KG1 (cell line): ENCODE data around the gene DGAT2.
"Not testable (repeated sequence)": the region's sequence is repeated elsewhere in the genome, so short reads cannot be mapped to it uniquely, and the experiment has no call there.

ENCODE experiments used
- DNase-seq: peaks from one replicate; lab custom pipeline; 2025; lab: John Stamatoyannopoulos, UW

DGAT2 gene

DNA sequence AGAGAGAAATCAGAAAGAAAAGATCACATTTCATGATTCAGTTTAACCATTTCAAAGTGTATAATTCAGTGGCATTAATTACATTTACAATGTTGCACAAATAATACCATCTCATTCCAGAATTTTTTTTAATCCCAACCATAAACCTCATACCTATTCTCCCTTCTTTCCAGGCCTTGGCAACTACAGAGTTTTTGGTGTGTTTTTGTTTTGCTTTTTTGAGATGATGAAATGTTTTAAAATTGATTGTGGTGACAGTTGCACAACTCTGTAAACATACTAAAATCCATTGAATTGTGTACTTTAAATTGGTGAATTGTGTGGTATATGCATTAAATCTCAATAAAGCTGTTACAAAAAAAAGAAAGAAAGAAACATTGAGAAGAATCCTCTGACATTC is 13.6 kb upstream of the DGAT2 start:
- not testable (repeated sequence) for DNase-seq

DNA sequence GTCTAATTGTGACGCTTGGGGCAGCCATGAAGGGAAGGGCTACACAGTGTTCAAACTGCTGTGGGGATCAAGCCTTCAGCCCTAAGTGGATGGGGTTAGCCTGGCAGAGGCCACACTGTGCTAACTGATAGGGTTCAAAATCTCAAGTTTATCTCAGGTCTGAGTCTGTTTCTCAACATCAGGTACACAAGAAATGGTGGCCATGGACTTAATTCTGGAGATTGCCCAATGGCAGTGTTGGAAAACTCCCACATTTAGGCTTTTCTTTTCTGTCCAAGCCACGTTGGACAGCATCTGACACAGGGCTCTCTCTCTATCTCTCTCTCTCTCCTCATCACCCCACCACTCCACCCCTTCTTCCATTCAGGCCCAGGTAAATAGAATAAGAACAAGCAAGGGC is 10.9 kb upstream of the DGAT2 start:
- no peak for DNase-seq

DNA sequence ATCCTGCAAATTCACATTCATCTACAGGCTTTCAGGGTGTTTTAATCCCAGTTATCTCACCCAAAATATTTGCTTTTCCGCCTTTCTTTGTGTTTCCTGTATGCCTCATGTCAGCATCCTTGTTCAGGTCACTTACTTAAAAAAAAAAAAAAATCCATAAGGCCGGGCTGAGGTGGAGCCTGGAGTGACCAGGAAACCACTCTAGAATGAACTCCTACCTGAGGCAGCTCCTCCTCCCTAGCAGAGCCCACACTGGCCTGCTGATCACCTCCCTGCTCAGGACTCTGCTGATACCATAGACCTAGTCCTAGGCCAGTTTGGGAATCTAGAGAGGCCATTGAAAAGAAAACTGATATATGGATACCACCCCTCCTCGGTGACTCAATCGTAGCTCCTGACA is 8.7 kb upstream of the DGAT2 start:
- DNase-seq: no peak

DNA sequence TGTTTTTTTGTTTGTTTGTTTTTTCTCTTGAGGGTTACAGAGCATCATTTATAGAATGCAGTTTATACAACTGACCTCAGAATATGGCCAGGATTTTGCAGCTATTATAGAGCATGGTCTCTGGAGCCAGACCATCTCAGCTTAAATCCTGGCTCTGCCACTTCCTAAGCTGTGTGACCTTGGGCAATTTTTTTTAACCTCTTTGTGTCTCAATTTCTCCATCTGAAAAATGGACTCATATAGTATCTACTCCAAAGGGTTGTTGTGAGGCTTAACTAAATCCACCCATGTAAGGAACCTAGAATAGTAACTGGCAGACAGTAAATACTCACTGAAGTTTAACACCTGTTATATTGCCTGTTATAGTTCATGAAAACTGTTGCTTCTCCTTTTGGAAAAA is 8.3 kb upstream of the DGAT2 start:
- DNase-seq: no peak

DNA sequence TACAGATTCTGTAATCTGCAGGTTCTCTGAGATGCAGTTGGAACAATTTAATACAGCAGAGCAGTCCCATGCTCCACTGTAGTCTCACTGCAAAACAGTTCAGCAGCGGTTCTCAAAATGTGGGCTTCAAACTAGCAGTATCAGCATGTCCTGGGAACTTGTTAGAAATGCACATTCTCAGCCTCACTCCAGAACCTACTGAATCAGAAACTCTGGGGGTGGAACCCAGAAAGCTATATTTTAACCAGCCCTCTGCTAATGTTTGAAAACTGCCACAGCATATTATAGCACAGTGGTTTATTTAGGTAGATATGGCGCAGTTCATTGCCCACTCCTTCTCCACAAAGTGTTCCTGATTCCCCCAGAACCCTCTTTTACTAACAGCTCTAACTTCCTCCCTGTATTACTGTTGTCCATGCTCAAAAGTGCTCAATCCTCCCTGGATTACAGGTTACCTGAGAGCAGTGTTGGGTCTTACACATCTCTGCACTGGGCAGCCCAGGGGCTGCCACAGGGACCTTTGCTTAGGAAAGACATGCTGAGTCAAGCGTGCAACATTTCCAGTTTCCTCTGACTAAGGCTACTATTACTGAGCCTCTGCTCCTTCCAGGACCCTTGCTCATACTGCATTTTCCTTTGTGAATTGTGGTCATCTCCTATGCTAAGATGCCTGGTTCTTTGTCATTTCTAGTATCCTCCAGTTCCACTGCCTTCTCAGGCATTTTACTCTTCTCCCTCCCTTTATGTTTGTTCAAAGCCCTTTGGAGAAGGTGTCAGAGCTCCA is 7.7 kb upstream of the DGAT2 start:
- no peak for DNase-seq

DNA sequence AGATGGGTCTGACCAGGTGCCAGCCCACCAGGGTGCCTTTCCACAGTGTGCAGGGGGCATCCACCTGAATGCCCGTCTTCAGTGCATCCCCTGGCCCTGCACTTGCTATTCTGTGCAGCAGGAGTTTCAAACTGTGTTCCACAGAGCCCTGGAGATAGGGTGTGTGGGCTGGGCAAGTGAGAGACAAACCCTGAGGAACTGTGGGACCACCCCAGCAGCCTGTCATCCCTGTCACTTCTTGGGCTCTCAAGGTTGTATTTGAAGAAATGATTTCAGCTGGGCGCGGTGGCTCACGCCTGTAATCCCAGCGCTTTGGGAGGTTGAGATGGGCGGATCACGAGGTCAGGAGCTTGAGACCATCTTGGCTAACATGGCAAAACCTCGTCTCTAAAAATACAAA is 6.4 kb upstream of the DGAT2 start:
- no peak for DNase-seq

DNA sequence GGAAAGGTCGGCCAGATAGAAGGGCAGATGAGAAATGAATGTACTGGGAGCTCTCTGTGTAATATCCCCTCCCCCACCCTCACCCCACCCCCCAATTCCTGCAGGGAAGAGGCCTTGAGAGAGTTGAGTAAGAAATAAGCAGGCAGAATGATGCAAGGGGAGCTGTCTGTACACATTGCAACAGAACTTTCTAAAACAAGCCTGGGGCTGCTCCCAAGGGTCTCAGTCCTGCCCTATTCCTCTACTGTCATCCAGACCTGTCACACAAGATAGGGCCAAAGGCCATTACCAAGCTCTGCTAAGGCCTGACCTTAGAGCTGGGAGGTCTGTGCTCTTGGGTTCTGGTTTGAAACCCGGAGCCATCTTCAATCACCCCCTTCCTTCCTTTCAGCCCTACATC is 5.7 kb upstream of the DGAT2 start:
- DNase-seq: no peak

DNA sequence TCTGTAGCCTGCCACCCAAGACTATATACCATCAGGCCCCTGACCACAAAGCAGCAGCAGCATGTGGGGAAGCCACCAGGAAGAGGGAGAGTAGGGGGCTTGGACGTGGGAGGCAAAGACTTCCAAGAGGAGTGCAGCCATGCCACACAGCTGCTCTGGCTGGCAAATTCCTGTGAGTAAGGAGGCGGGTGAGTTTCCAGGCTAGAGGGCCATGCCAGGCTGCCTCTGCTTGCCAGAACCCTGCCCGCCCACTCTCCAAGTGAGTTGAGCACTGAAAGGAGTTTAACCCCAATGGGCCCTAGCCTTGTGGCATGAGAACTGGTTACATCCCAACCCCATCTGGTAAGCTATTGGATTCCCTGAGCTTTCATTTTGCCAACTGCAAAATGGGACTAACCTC is 4.7 kb upstream of the DGAT2 start:
- no peak for DNase-seq

DNA sequence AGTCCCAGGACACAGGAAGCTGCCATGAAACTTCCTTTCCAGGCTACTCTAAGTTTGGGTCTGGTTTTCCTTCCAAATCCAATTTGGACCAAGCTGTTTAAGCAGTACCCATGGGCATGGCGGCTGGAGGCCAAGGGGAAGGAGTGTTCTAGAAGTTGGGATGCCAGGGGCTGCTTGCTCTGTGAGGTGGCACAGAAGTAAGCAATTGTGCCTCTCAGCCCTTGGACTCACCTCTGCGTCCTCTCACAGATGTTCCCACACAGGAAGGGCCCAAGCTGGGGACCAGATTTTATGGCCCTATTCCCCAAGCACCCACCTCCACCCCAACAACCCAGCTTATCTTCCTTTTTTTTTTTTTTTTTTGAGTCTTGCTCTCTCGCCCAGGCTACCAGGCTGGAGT is 3.5 kb upstream of the DGAT2 start:
- DNase-seq: no peak

DNA sequence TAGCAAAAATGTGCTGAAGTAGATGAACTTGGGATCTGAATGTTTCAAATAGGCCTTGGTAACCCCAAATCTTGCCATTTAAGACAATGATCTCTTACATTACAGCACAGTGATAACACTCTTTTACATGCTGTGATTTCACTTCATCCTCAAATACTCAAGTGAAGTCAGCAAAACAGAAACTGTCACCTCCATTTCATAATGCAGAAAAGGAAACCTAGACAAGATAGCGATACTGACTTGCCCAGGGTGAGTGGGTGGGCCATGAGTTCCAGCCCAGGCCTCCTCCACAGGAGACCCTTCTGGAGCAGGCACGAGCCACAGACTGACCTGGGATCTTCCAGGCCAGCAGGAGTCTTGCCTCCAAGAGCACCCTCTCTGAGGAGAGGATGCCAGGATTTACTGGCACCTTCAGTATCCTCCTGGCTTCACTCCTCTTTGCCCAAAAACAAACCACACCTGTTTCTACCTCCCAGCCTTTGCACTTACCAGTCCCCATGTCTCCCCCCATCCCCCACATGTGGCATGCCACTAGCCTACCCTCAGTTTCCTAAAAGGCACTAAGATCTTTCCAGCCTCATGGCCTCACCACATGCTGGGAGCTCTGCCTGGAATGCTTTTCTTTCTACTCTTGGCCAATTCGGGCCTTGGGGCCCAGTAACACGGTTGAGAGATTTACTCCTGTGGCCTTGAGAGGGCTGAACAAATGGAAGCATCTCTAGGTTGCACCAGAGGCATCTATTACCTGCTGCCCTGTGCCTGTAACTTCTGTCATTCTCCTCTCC is 1.9 kb upstream of the DGAT2 start:
- no peak for DNase-seq

DNA sequence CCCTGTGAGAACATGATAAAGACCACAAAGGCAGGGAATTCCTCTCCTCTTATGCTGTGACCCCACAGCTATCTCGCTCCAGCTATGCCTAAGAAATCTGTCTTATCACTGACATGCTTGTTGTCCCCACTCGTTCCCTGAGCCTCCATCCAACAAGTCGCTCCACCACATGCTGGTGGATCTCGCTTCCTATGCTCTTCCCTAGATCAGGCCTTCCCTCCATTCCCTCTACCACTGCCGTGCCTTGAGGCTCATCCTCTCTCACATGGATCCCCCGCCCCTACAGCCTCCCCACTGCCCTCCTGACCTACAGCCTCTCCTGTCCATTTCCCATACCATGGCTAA is 1.4 kb upstream of the DGAT2 start:
- no peak for DNase-seq

DNA sequence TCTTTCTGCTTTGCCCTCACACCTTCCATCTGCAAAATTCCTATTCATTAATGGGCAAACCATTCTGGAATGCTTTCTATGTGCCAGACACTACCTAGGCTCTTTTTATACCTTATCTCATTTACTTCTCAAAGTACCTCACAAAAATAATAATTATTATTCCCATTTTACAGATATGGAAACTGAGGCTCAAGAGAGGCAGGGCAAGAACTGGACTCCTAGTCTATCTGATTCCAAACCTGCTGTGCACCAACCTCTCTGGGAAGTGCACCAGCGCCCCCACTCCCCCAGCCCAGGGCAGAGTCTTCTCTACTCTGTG is 826 bp upstream of the DGAT2 start:
- no peak for DNase-seq

DNA sequence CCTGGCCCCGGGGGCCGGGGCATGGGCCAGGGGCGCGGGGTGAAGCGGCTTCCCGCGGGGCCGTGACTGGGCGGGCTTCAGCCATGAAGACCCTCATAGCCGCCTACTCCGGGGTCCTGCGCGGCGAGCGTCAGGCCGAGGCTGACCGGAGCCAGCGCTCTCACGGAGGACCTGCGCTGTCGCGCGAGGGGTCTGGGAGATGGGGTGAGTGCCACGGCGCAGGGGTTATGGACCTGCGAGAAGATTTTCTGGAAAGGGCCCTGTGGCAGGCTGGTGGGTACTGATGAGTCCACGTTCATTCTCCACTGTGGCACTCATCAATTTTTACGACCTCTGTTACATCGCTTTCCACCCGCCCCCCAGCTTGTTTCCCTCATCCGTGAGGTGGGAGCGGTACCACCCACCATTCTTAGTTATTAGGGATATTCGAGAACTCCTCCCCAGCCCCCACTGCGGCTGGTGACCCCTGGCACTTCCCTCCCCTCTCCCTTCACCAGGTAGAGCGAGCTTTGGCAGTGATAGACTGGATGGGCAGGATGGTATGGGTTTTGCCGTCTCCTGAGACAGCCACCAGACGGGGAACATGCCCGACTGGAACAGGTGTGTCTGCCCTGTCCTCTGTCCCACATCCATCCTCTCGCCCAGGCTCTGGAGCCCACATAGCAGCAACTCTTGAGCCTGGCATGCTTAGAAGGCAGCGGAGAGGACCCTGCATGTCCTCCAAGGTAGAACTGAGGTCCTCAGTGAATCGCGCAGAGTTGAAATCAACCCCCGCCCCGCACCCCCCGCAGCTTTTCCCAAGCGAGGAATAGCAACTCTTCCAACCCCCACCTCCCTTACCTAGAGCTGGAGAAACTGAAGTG is 562 bp downstream of the DGAT2 start:
- no peak for DNase-seq

DNA sequence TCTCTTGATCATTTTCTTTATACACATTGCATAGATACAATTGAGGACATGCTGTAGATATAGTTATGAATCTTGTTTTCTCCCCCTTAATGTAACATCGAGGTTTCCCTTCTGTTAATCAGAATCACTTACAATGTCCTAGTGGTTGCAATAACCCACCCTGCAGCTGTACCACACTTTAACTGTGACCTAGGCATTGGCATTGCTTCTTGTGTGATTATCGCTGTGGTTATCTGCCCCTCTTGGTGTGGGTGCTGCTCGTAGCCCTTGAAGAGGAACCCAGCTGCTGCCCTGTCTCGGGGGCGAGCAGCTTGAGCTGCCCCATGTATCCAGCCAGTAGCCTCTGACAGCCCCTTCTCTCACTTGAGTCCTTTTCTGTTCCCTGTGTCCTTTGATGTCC is 1.5 kb downstream of the DGAT2 start:
- DNase-seq: no peak

DNA sequence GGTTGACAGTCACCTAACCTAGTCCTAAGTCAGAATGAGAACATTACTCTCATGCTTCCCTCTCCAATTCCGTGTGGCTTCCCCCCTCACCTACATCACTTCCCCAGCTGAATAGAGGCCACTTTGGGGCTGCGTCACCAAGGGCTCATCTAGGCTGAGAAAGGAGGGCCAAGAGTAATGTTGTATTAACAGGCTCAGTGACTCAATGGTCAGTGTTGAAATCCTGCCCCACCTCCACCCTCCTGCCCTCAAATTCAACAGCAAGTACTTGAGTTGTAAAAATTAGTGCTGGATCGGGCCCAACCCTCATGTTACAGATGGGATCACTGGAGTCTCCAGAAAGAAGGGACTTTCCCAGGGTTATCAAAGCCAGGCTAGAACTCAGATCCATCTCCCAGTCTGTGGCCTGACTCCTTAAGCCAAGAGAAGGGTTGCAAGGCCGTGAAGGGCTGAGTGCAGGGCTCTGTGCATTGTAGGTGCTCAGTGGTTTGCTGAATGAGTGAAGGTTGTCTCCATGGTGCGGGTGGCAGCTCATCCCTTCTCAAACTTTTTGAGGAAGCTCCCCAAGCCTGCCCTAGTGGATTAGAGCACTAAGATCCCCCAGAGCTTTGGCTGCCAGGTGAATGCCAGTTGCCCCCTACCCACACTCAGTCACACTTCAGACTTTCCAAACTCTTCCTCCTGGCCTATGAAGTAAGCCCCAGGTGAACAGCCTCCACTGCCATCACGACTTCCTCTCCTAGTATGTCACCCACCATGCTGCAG is 3.2 kb downstream of the DGAT2 start:
- DNase-seq: no peak

DNA sequence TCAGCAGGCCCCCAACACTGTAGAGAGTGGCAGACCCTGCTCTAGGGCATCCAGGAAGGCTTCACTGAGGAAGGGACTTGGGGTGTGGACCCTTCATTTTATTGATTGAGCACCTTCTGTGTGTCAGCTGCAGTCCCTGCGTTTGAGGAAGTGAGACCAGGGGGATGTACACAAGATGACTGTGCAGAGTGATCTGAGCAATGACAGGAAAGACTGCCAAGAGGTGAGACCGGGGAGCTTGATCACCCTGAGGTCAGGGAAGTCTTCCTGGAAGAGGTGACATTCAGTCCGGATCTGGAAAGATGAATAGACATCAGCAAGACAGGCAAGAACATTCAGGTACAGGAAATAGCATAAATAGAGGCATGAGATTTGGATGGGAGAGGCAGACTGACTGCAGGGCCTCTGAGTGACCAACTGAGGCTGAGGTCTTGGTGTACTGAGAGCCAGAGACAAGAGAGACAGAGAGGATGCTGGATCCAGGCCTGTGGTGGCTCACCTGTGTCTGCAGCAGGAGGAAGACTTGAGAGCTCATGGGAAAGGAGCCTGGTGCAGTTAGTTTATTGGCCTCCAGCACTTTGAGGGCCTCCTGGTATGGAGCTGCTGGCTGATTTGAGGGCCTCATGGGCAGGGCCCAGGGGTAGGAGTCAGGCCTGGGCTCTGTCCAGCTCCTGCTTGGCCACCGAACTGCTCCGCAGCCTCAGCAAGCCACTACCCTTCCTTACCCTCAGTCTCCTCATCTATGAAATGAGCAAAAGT is 5.2 kb downstream of the DGAT2 start:
- peak; percentile 65 for DNase-seq

DNA sequence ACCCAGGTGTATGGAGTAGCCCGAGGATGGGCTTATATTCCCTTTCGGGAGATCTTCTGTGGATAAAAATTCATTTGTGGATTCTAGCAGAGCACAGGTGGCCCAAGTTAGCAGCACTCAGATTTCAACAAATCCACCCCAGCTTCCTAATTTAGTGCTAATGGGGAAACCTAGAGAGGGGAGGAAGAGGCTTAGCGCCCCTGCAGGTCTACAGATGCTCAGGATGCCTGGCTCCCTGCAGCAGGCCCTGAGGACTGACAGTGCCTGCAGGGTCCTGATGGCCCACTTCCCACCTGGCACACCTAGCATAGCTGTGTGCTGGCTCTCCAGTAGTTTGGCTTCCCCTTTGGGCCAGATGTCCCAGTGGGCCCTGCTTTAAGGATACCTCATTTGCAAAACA is 6.5 kb downstream of the DGAT2 start:
- DNase-seq: no peak

DNA sequence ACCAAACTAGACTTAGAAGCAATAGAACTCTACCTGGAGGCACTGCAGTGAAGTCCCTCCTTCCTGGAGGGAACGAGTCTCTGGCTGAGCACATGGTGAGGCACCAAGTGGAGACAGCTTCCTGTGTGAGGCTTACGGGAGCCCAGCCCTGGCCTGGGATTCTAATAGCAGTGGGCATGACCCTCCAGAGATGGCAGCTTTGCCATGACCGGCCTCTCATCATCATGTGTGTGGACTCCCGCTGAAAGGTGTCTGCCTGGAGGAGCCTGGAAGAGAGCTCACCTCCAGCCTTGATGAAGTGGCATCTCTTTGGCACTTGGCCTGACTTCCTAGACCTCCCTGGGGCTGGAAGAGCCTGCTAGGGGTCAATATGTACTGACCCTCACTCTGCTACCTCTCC is 8.0 kb downstream of the DGAT2 start:
- no peak for DNase-seq

DNA sequence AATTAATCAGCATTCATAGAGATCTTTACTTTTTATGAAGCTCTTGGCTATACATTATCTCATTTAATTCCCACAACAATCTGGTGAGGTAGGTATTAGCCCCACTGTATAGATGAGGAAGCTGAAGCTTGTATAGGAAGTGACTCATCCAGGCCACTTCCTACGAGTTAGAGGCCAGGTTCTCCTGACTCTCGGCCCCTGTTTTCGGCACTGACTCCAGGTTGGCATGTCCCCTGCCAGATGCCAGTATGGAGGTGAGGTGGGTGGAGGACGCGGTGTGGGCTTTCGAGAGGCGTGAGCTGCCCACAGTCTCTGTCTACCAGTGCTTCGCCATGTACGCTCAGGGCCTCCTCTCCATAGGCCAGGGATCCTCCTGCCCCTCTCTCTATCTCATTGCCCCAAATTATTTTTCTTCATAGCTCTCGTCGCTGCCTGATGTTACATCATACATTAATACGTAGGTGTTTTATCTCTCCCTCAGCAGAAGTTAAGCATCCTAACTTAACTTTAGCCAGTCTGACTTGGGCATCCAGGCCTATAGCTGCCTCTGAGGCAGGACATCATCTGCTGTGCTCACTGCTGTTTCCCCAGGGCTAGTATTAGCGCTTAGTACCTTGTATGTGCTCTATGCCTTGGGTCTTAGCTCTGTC is 9.0 kb downstream of the DGAT2 start:
- no peak for DNase-seq

DNA sequence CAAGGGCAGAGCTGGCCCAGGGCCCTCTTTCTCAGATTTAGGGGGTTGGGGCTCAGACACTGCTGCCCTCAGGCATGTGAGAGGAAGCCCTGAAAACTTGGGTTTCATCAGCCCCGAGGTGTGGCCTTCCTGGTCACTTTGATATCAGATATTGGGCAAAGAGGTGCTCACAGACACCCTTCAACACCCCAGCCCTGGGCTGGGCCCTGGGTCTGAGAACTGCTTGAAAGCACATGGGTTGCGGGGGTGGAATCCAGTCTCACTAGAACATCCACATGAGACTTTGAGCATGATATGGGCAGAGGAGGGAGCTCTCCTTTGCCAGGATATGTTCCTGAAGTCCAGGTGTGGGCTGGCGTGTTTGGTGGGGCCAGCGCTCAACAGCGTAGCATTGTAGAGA is 10.4 kb downstream of the DGAT2 start:
- DNase-seq: no peak

DNA sequence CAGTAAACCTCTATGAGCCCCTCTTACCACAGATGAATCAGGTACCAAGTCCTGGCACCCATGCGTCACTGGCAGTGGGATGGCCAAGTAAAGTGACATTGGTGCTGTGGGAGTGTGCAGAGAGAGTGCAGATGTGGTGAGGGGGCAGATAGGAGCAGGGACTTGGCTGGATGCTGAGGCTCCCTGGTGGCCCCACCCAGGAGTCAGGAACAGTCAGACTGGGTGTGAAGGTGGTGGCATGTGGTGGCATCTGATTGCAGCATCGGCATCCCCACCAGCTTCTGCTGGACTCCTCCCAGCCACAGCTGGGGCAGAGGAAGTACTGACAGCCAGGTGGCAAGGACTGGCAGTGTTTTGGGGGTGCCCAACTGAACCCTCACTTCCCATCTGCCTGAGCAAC is 11.4 kb downstream of the DGAT2 start:
- no peak for DNase-seq
